Bronchial epithelial cell (primary cell): ENCODE data around the gene ZNF90. TPM values are rescaled to one million over a fixed set of nuclear protein-coding genes. Genes with fewer than 3 reads are reported as not detected.

ENCODE experiments used
- DNase-seq: peaks from one replicate; pipeline ENCODE4 v3.0.0-alpha.2; 2010; ENCODE audit warnings: low read depth
- FAIRE-seq: peaks from 2 replicates; lab custom pipeline; 2011; peaks lifted over from hg19 to GRCh38; lab: Jason Lieb, UNC
- H3K27me3 ChIP-seq: 2 replicates; pipeline ENCODE4 v1.5.1; 2011; ENCODE audit warnings: low read length; ENCODE audit not compliant: control insufficient read depth, insufficient read depth
- H3K36me3 ChIP-seq: 2 replicates; pipeline ENCODE4 v1.5.1; 2011; ENCODE audit warnings: low read length; ENCODE audit not compliant: control insufficient read depth, insufficient read depth
- H3K4me3 ChIP-seq: 2 replicates; pipeline ENCODE4 v1.5.1; 2011; ENCODE audit warnings: mild to moderate bottlenecking, low read depth, low read length, control low read depth
- total RNA-seq: library from RNA; depleted of rRNA; stranded (reverse); fragments of >200 nt; gene quantifications from 2 replicates; pipeline ENCODE4 v1.2.1, GENCODE V29; 2014
- TF ChIP-seq, protein P1 (sequence below): IDR thresholded peaks from 2 replicates; pipeline ENCODE4 v1.5.1; 2011; ENCODE audit warnings: mild to moderate bottlenecking, moderate library complexity, low read length, control low read depth, inconsistent platforms; ENCODE audit not compliant: insufficient read depth, severe bottlenecking

Gene ZNF90
- total RNA-seq, 1 donor from 2014 or later = 2.1 TPM

- TF ChIP-seq, protein P1, sequence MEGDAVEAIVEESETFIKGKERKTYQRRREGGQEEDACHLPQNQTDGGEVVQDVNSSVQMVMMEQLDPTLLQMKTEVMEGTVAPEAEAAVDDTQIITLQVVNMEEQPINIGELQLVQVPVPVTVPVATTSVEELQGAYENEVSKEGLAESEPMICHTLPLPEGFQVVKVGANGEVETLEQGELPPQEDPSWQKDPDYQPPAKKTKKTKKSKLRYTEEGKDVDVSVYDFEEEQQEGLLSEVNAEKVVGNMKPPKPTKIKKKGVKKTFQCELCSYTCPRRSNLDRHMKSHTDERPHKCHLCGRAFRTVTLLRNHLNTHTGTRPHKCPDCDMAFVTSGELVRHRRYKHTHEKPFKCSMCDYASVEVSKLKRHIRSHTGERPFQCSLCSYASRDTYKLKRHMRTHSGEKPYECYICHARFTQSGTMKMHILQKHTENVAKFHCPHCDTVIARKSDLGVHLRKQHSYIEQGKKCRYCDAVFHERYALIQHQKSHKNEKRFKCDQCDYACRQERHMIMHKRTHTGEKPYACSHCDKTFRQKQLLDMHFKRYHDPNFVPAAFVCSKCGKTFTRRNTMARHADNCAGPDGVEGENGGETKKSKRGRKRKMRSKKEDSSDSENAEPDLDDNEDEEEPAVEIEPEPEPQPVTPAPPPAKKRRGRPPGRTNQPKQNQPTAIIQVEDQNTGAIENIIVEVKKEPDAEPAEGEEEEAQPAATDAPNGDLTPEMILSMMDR = no peak
- FAIRE-seq (no peak), DNase-seq (no peak)
- no peaks in the 10 kb centered on the region for H3K36me3 ChIP-seq
- no peaks in the 10 kb centered on the region for H3K27me3 ChIP-seq
- no peak overlapping the region for H3K4me3 ChIP-seq
Observed at GRCh38 chr19:20162821-20163220, 85.0 kb downstream of the ZNF90 start.

GRCh38 chr19:20164456-20164855 lies 86.7 kb downstream of the ZNF90 start:
- Histone ChIP-seq H3K4me3 (no peak overlapping the region), H3K27me3 (no peaks in the 10 kb centered on the region), H3K36me3 (no peaks in the 10 kb centered on the region)
- TF ChIP-seq, protein P1 = no peak
- no peak for DNase-seq
- FAIRE-seq = no peak

GRCh38 chr19:20165971-20166592 lies 88.3 kb downstream of the ZNF90 start:
- Histone ChIP-seq H3K36me3 (no peaks in the 10 kb centered on the region), H3K27me3 (no peaks in the 10 kb centered on the region), H3K4me3 (no peak overlapping the region)
- DNase-seq (peak; percentile 19), FAIRE-seq (no peak)
- TF ChIP-seq, protein P1 = no peak

DNA sequence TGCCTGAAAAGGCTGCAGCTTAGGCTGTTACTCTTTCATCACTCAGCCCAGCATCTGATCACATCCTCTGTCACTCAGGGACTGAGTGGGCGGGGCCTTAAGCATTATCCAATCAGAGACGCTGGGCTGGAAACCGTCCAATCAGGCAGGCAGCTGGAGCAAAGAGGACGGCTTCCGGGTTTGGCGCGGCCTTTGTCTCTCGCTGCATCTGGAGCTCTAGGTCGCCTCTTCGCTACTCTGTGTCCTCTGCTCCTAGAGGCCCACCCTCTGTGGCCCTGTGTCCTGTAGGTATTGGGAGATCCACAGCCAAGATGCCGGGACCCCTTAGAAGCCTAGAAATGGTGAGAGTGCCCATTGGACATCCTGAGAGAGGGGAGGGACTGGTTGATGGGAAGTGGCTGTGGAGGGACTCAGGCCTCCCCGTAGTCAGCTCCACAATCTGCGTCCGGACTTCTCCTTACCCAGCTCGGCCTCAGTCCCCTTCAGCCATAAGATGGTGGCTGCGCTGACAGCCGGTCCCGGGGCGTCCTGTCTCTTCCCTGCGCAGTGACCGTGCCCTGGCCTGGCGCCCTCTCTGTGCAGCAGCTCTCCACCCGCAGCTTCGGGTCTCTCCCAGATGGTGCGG lies 89.3 kb downstream of the ZNF90 start, which contains the start of gene ZNF486:
ZNF486 (plus strand) TSS at position 195 of the 625 bp plus-strand sequence; CDS start at position 312, 117 bp downstream.
- peak; percentile 86 for DNase-seq

GRCh38 chr19:20167651-20168122 lies 89.9 kb downstream of the ZNF90 start:
- FAIRE-seq (no peak), DNase-seq (peak; percentile 46)
- no peaks in the 10 kb centered on the region for H3K27me3 ChIP-seq
- H3K4me3 ChIP-seq = peak overlapping the region; percentile 60
- H3K36me3 ChIP-seq = no peaks in the 10 kb centered on the region
- TF ChIP-seq, protein P1 = no peak

More for the DNA sequence above, 89.3 kb downstream of the ZNF90 start, which contains the start of gene ZNF486:
- Histone ChIP-seq H3K36me3 (no peaks in the 10 kb centered on the region), H3K4me3 (peak within 1 kb of the TSS; percentile 60), H3K27me3 (no peaks in the 10 kb centered on the region)
- TF ChIP-seq, protein P1 = no peak
- FAIRE-seq = peak; percentile 64

Other genes with a start within 250 kb of the ZNF90 start
- 2.1 and 3.6 TPM in 2 replicates for gene ZNF253, start 212.1 kb upstream of the ZNF90 start, total RNA-seq
- gene ZNF93, start 177.1 kb upstream of the ZNF90 start, total RNA-seq = 2.7 and 3.2 TPM in 2 replicates
- gene ZNF682, start 38.5 kb upstream of the ZNF90 start, total RNA-seq = 2.9 and 4.9 TPM in 2 replicates
- 2.6 and 3.1 TPM in 2 replicates for gene ZNF486, start 89.2 kb downstream of the ZNF90 start, total RNA-seq